ENCODE data around the gene MAN1A1.

DNA sequence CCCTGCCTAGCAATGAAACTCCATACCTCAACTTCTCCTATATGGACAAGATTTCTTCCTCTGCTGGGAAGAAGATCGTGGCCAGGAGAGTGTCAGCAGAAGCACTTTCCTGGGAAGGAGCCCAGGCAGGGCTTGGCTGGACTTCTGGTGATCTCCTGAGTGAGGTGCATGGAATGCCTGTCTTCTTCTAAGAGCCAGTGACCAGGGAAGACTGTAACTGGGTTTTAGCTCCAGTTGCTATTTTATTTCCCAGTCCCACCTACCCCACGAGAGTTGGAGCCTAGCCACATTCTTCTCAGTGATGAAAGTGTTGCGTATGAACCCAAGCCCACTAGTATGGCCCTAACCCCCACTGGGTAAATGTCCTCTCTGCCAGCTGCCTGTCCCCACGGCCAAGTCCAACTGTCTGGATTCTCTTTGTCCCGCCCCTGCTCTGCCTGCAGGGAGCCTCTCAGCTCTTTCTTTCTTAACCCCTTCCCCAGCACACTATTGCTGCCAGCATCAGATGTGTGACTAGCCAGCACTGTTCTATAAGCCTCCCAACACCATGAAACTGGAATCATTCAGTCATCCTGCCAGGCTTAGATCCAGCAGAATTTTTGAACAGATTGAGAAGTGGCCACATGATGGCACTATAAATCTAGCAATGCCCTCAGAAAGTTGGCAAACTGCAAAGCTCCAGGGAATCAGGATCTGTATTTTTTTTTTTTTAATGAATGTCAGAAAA lies 201.3 kb downstream of the MAN1A1 start:
- TF ChIP-seq, protein P1, sequence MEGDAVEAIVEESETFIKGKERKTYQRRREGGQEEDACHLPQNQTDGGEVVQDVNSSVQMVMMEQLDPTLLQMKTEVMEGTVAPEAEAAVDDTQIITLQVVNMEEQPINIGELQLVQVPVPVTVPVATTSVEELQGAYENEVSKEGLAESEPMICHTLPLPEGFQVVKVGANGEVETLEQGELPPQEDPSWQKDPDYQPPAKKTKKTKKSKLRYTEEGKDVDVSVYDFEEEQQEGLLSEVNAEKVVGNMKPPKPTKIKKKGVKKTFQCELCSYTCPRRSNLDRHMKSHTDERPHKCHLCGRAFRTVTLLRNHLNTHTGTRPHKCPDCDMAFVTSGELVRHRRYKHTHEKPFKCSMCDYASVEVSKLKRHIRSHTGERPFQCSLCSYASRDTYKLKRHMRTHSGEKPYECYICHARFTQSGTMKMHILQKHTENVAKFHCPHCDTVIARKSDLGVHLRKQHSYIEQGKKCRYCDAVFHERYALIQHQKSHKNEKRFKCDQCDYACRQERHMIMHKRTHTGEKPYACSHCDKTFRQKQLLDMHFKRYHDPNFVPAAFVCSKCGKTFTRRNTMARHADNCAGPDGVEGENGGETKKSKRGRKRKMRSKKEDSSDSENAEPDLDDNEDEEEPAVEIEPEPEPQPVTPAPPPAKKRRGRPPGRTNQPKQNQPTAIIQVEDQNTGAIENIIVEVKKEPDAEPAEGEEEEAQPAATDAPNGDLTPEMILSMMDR (IDR thresholded peaks at IDR 0.05) = peak in 3 of 4 experiments; percentile 17 to 31 (median 23)
- no peak for TF ChIP-seq POLR2A (IDR thresholded peaks at IDR 0.05)
- TF ChIP-seq EP300 (IDR thresholded peaks at IDR 0.05) = no peak

All from sigmoid colon (tissue), 4 donors.